ENCODE results near the gene PTPN2. TPM values are rescaled to one million over a fixed set of nuclear protein-coding genes. Genes with fewer than 3 reads are reported as not detected.
"Not testable (repeated sequence)": the region's sequence is repeated elsewhere in the genome, so short reads cannot be mapped to it uniquely, and the experiment has no call there.

The PTPN2 gene
- total RNA-seq, 2 experiments from 2014 or later: 60.6 to 72.9 TPM

DNA sequence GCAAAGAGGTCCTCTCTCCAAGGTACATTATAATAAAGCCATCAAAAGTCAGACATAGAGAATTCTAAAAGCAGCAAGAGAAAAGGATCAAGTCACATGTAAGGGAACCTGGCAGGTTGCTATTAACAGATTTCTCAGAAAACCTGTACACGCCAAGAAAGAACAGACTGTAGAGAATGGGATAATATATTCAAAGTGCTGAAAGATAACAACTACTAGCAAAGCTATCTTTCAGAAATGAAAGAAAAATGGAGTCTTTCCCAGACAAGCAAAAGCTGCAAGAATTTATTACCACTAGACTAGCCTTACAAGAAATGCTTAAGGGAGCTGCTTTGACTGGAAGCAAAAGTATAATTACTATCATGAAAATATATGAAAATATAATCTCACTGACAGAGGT lies 81.5 kb downstream of the PTPN2 start:
- Mint-ChIP-seq H3K27ac (no peak overlapping the region), H3K4me3 (no peak overlapping the region), H3K4me1 (peaks cover 12% of the 10 kb centered on the region), H3K36me3 (ENCODE audit: low read depth) (peaks cover 50% of the 10 kb centered on the region), H3K27me3 (no peaks in the 10 kb centered on the region), H3K9me3 (ENCODE audit: low read depth) (no peaks in the 10 kb centered on the region)
- DNase-seq (no peak), ATAC-seq (no peak)
- intact Hi-C loops (cut with DNase I, micrococcal nuclease): no loop called here
- POLR2A ChIA-PET: no interaction called here
- CTCF ChIA-PET: interaction anchor here (0.8 kb wide), 1 partner anchor 13 kb away, joined by 3 read pairs; no protein-coding TSS in a partner anchor

DNA sequence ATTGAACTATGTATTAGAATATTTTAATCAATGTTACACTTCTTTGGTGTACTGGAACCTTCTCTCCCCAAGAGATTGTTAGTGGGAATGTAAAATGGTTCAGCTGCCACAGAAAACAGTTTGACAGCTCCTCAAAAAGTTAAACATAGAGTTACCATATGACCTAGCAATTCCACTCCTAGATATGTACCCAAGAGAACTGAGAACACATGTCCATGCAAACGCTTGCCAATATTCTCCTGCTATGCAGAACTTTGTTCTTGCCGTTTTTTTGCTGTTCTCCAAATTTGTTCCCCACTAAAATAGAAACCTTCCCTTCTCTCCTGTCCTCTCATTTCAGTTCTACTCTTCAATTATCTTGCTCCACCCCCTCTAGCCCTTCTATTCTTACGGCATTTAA lies 87.6 kb downstream of the PTPN2 start:
- ChIA-PET CTCF (interaction anchor here (1.5 to 2.1 kb wide), 2 partner anchors 13 to 60 kb away, joined by 5 to 7 read pairs; no protein-coding TSS in a partner anchor), POLR2A (no interaction called here)
- H3K27ac Mint-ChIP-seq: no peak overlapping the region
- H3K4me1 Mint-ChIP-seq: peaks cover 5% of the 10 kb centered on the region
- H3K36me3 Mint-ChIP-seq (ENCODE audit: low read depth): peaks cover 16% of the 10 kb centered on the region
- ATAC-seq (no peak), DNase-seq (no peak)
- H3K4me3 Mint-ChIP-seq: no peak overlapping the region
- no peaks in the 10 kb centered on the region for H3K9me3 Mint-ChIP-seq (ENCODE audit: low read depth)
- intact Hi-C loops (cut with DNase I, micrococcal nuclease): no loop called here
- no peaks in the 10 kb centered on the region for H3K27me3 Mint-ChIP-seq

GRCh38 chr18:12791610-12792009 lies 92.4 kb downstream of the PTPN2 start:
- ChIA-PET CTCF (interaction anchor here (0.9 kb wide), 1 partner anchor 247 kb away, joined by 3 read pairs; no protein-coding TSS in a partner anchor), POLR2A (no interaction called here)
- Mint-ChIP-seq H3K4me1 (peaks cover 5% of the 10 kb centered on the region), H3K9me3 (ENCODE audit: low read depth) (no peaks in the 10 kb centered on the region), H3K27me3 (no peaks in the 10 kb centered on the region), H3K27ac (no peak overlapping the region), H3K36me3 (ENCODE audit: low read depth) (peaks cover 5% of the 10 kb centered on the region), H3K4me3 (no peak overlapping the region)
- intact Hi-C loops (cut with DNase I, micrococcal nuclease): no loop called here
- ATAC-seq (peak; percentile 58), DNase-seq (no peak)

GRCh38 chr18:12786669-12787068 lies 97.4 kb downstream of the PTPN2 start:
- DNase-seq (no peak), ATAC-seq (no peak)
- H3K27ac Mint-ChIP-seq: no peak overlapping the region
- peaks cover 6% of the 10 kb centered on the region for H3K36me3 Mint-ChIP-seq (ENCODE audit: low read depth)
- no peak overlapping the region for H3K4me3 Mint-ChIP-seq
- ChIA-PET POLR2A (no interaction called here), CTCF (no interaction called here)
- H3K27me3 Mint-ChIP-seq: no peaks in the 10 kb centered on the region
- H3K9me3 Mint-ChIP-seq (ENCODE audit: low read depth): no peaks in the 10 kb centered on the region
- H3K4me1 Mint-ChIP-seq: peaks cover 2% of the 10 kb centered on the region
- intact Hi-C loops (cut with DNase I, micrococcal nuclease): no loop called here

DNA sequence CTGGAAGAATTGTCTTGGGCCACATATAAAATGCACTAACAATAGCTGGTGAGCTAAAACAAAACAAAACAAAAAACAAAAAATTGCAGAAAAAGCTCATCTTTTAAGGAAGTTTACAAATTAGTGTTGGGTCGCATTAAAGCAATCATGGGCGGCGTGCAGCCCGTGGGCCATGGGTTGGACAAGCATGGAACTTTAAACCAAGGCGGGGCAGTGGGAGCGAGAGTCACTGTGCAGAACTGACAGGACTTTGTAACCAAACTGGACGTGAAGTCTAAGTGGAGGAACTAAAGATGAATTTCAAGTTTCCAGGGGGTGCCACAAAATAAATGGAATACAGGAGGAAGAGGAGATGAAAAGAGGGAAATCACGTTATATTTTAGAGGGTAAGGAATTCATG lies 100.5 kb downstream of the PTPN2 start:
- Mint-ChIP-seq H3K4me3 (no peak overlapping the region), H3K27ac (no peak overlapping the region), H3K4me1 (no peaks in the 10 kb centered on the region), H3K9me3 (ENCODE audit: low read depth) (peaks cover 1% of the 10 kb centered on the region), H3K36me3 (ENCODE audit: low read depth) (peaks cover 6% of the 10 kb centered on the region), H3K27me3 (no peaks in the 10 kb centered on the region)
- ATAC-seq: no peak
- DNase-seq: no peak
- CTCF ChIA-PET: interaction anchor here (1.0 to 2.1 kb wide), 3 partner anchors 10 to 16 kb away, joined by 3 to 7 read pairs (median 4); no protein-coding TSS in a partner anchor
- POLR2A ChIA-PET: interaction anchor here (0.6 kb wide), 1 partner anchor 58 kb away, joined by 3 read pairs; no protein-coding TSS in a partner anchor
- intact Hi-C loops (cut with DNase I, micrococcal nuclease): no loop called here

DNA sequence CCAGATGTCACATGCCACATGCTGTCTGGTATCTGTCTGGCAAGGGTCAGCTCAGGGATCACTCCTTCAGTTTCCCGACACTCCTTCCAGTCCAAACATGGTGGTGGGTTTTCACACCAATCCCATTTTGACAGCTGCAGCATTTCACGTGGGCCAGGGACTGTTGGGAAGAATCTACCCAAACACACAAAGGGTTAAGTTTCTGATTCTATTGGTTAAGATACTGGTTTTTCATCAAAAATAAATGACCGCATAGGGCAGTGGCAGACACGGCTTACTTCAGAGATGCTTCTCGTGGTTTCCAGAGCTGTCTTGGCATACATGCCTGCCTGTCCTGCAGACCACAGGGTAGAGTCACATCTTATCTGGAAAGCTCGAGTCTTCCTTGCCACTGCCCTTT lies 101.5 kb downstream of the PTPN2 start:
- Mint-ChIP-seq H3K9me3 (ENCODE audit: low read depth) (peaks cover 3% of the 10 kb centered on the region), H3K27ac (no peak overlapping the region), H3K27me3 (no peaks in the 10 kb centered on the region), H3K4me3 (no peak overlapping the region), H3K4me1 (no peaks in the 10 kb centered on the region), H3K36me3 (ENCODE audit: low read depth) (peaks cover 6% of the 10 kb centered on the region)
- intact Hi-C loops (cut with DNase I, micrococcal nuclease): no loop called here
- ChIA-PET CTCF (interaction anchor here (1.3 to 2.1 kb wide), 2 partner anchors 14 to 15 kb away, joined by 4 to 7 read pairs; no protein-coding TSS in a partner anchor), POLR2A (no interaction called here)
- DNase-seq (no peak), ATAC-seq (no peak)

DNA sequence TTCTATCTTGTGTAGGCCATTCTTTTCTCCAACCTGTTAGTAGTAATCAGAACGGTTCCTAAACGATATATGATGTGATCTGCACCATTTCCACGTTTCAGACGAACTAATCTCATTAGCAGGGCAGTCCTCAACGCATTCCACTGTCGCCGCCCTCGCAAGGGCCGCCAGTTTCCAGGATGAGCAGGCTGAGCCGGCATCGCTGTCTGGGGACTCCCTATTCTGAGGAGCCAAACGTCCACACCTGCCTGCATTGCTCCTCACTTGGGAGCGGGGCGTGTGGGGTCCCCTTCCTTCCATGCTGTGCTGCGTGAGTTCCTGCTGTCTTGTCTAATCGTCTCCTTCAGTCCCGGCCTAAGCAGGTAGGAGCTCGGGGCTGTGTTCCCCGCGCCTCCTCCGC lies 104.6 kb downstream of the PTPN2 start:
- POLR2A ChIA-PET: no interaction called here
- no peaks in the 10 kb centered on the region for H3K27me3 Mint-ChIP-seq
- CTCF ChIA-PET: interaction anchor here (1.0 kb wide), 1 partner anchor 155 kb away, joined by 3 read pairs; no protein-coding TSS in a partner anchor
- ATAC-seq (no peak), DNase-seq (no peak)
- no peak overlapping the region for H3K4me3 Mint-ChIP-seq
- H3K9me3 Mint-ChIP-seq (ENCODE audit: low read depth): peaks cover 8% of the 10 kb centered on the region
- no peak overlapping the region for H3K27ac Mint-ChIP-seq
- intact Hi-C loops (cut with DNase I, micrococcal nuclease): no loop called here
- peaks cover 6% of the 10 kb centered on the region for H3K4me1 Mint-ChIP-seq
- H3K36me3 Mint-ChIP-seq (ENCODE audit: low read depth): no peaks in the 10 kb centered on the region

DNA sequence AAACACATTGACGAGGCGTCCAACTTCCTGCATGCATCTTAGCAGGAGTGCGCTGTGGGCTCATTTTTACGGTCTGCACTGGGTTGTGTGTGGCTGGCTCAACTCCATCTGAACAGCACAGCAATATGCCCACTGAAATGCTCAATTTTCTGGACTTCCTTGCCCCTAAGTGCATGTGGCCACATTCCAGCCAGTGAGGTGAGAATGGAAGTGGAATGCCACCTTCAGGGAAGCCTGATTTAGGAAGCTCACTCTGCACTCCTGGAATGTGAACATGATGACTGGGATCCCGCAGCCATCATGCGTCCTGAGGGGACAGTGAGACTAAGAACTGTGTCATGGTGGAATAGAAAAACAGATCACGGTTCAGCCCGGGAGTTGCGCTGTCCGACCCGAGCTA lies 105.0 kb downstream of the PTPN2 start:
- Mint-ChIP-seq H3K36me3 (ENCODE audit: low read depth) (no peaks in the 10 kb centered on the region), H3K9me3 (ENCODE audit: low read depth) (peaks cover 8% of the 10 kb centered on the region), H3K4me3 (no peak overlapping the region), H3K27ac (no peak overlapping the region), H3K27me3 (no peaks in the 10 kb centered on the region), H3K4me1 (peaks cover 6% of the 10 kb centered on the region)
- no peak for ATAC-seq
- CTCF ChIA-PET: no interaction called here
- intact Hi-C loops (cut with DNase I, micrococcal nuclease): no loop called here
- POLR2A ChIA-PET: no interaction called here
- DNase-seq: no peak

GRCh38 chr18:12777500-12777944 lies 106.5 kb downstream of the PTPN2 start:
- ChIA-PET POLR2A (no interaction called here), CTCF (no interaction called here)
- intact Hi-C loops (cut with DNase I, micrococcal nuclease): no loop called here
- DNase-seq (no peak), ATAC-seq (no peak)
- H3K27me3 Mint-ChIP-seq: no peaks in the 10 kb centered on the region
- H3K4me1 Mint-ChIP-seq: peaks cover 16% of the 10 kb centered on the region
- no peaks in the 10 kb centered on the region for H3K36me3 Mint-ChIP-seq (ENCODE audit: low read depth)
- H3K27ac Mint-ChIP-seq: no peak overlapping the region
- peaks cover 8% of the 10 kb centered on the region for H3K9me3 Mint-ChIP-seq (ENCODE audit: low read depth)
- no peak overlapping the region for H3K4me3 Mint-ChIP-seq

GRCh38 chr18:12776821-12777471 lies 107.1 kb downstream of the PTPN2 start:
- no peaks in the 10 kb centered on the region for H3K27me3 Mint-ChIP-seq
- H3K36me3 Mint-ChIP-seq (ENCODE audit: low read depth): no peaks in the 10 kb centered on the region
- CTCF ChIA-PET: interaction anchor here (0.6 kb wide), 2 partner anchors 766 to 822 kb away, joined by 3 read pairs; no protein-coding TSS in a partner anchor
- ATAC-seq (no peak), DNase-seq (no peak)
- intact Hi-C loops (cut with DNase I, micrococcal nuclease): loop anchor here in 1 of 2 experiments (1.0 kb wide), 3 partner anchors 62 to 400 kb away; partner anchors contain the start of genes AFG3L2 and CEP192
- no peak overlapping the region for H3K27ac Mint-ChIP-seq
- POLR2A ChIA-PET: interaction anchor here (0.7 to 1.5 kb wide), 3 partner anchors 74 to 107 kb away, joined by 3 to 8 read pairs (median 3); partner anchors contain the start of genes CEP76, PSMG2 and PTPN2
- peaks cover 16% of the 10 kb centered on the region for H3K4me1 Mint-ChIP-seq
- no peak overlapping the region for H3K4me3 Mint-ChIP-seq
- peaks cover 8% of the 10 kb centered on the region for H3K9me3 Mint-ChIP-seq (ENCODE audit: low read depth)

DNA sequence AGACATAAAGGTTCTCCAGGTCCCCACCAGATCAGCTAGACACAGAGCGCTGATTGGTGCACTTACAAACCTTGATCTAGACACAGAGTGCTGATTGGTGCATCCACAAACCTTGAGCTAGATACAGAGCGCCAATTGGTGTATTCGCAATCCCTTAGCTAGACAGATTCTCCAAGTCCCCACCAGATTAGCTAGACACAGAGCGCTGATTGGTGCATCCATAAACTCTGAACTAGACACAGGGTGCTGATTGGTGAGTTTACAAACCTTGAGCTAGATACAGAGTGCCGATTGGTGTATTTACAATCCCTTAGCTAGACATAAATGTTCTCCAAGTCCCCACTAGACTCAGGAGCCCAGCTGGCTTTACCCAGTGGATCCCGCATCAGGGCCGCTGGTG lies 107.6 kb downstream of the PTPN2 start:
- ChIA-PET POLR2A (interaction anchor here (0.6 to 1.9 kb wide), 5 partner anchors 26 to 382 kb away, joined by 3 to 8 read pairs (median 3); partner anchors contain the start of genes CEP76, PSMG2 and PTPN2), CTCF (interaction anchor here (0.6 kb wide), 1 partner anchor 767 kb away, joined by 3 read pairs; no protein-coding TSS in a partner anchor)
- not testable (repeated sequence) for DNase-seq; ATAC-seq; H3K9me3 Mint-ChIP-seq (ENCODE audit: low read depth); H3K27me3 Mint-ChIP-seq; H3K27ac Mint-ChIP-seq; H3K36me3 Mint-ChIP-seq (ENCODE audit: low read depth)
- Mint-ChIP-seq H3K4me1 (peaks cover 16% of the 10 kb centered on the region), H3K4me3 (peak overlapping the region; percentile 80)
- intact Hi-C loops (cut with DNase I, micrococcal nuclease): loop anchor here in 1 of 2 experiments (1.0 kb wide), 3 partner anchors 63 to 399 kb away; partner anchors contain the start of genes AFG3L2 and CEP192

- H3K4me3 Mint-ChIP-seq: peak overlapping the region; percentile 80
- H3K36me3 Mint-ChIP-seq (ENCODE audit: low read depth): peaks cover 3% of the 10 kb centered on the region
- peaks cover 16% of the 10 kb centered on the region for H3K4me1 Mint-ChIP-seq
- H3K27ac Mint-ChIP-seq: peak overlapping the region; percentile 75
- ATAC-seq: peak; percentile 24
- ChIA-PET POLR2A (interaction anchor here (1.0 to 1.9 kb wide), 2 partner anchors 24 to 33 kb away, joined by 4 to 8 read pairs; no protein-coding TSS in a partner anchor), CTCF (no interaction called here)
- H3K9me3 Mint-ChIP-seq (ENCODE audit: low read depth): peaks cover 8% of the 10 kb centered on the region
- DNase-seq: peak; percentile 33
- intact Hi-C loops (cut with DNase I, micrococcal nuclease): loop anchor here in 1 of 2 experiments (1.0 kb wide), 1 partner anchor 109 kb away; the partner anchor contains the start of gene PTPN2
- no peaks in the 10 kb centered on the region for H3K27me3 Mint-ChIP-seq
Measured at GRCh38 chr18:12774982-12775381, 109.1 kb downstream of the PTPN2 start.

All from activated CD4-positive, alpha-beta T cell treated with anti-CD3 and anti-CD28 coated beads for 36 hours (primary cell).